ENCODE data around the gene OLA1. TPM values are rescaled to one million over a fixed set of nuclear protein-coding genes. Genes with fewer than 3 reads are reported as not detected.

The OLA1 gene
- total and polyA plus RNA-seq, 9 of the 15 experiments (the other 6 are each of a cell fraction or from before 2014, with no cell fraction given), result 208 to 353 (median 225) TPM

DNA sequence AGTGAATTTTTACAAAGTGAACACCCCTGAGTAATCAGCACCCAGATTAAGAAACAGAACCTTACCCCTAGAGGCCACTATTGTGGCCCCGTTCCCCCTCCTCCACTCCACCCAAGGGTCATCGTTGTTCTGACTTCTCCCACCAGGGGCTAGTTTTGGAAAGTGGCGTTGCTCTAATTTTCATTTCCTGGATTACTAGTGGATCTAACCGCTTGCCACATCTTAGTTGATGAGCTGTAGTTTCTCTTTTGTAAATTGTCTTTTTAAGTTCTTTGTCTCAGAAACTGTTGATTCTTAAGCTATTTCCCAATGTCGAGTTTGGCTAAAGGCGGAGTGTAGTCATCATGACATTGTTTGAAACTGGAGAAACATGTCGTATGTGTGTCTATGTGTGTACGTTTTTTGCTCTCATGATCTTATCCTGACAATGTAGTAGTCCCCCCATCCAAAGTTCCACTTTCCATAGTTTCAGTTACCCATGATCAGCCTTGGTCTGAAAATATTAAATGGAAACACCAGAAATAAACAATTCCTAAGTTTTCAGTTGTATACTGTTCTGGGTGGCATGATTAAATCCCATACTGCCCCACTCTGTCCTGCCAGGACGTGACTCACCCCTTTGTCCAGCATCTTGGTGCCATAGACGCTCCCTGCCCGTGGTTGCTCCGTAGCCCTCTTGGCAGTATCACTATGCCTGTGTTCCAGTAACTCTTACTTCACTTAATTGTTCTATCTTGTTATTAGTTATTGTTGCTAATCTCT, 212.2 kb downstream of the OLA1 start (continued):
- TF ChIP-seq LCOR (CRISPR knock-in tag; IDR thresholded peaks at IDR 0.05) (no peak), KAT8 (IDR thresholded peaks at IDR 0.05; ENCODE audit: low read depth) (no peak), ZNF57 (CRISPR knock-in tag; IDR thresholded peaks at IDR 0.05) (no peak), TFAM (CRISPR knock-in tag; conservative IDR thresholded peaks at IDR 0.05) (no peak), MTF1 (CRISPR knock-in tag; IDR thresholded peaks at IDR 0.05; ENCODE audit: borderline replicate concordance) (no peak), TEAD4 (IDR thresholded peaks at IDR 0.05; ENCODE audit: low read length) (0 out of 2 replicates have a peak, but pooled peaks have one; percentile 8), TEAD4 (CRISPR knock-in tag; IDR thresholded peaks at IDR 0.05; ENCODE audit: borderline replicate concordance) (no peak), FOXM1 (IDR thresholded peaks at IDR 0.05; ENCODE audit: low read depth) (no peak), FOXM1 (CRISPR knock-in tag; IDR thresholded peaks at IDR 0.05; ENCODE audit: low read depth) (no peak), CREBBP (IDR thresholded peaks at IDR 0.05; ENCODE audit: low read depth, low read length) (no peak), LARP7 (IDR thresholded peaks at IDR 0.05) (no peak), TAL1 (IDR thresholded peaks at IDR 0.05) (no peak), CBFA2T2 (conservative IDR thresholded peaks at IDR 0.05) (no peak), MAZ (CRISPR knock-in tag; conservative IDR thresholded peaks at IDR 0.05 in 1 of 2, IDR thresholded peaks at IDR 0.05 in 1 of 2) (0 out of 4 replicates have a peak, but pooled peaks of 1 of the 2 experiments have one; percentile 49), CC2D1A (IDR thresholded peaks at IDR 0.05) (peak; percentile 25; the same call in 1 of the 2 replicates), MTA1 (IDR thresholded peaks at IDR 0.05; ENCODE audit: borderline replicate concordance) (no peak), MAFF (IDR thresholded peaks at IDR 0.05; ENCODE audit: low read length) (no peak), SOX6 (IDR thresholded peaks at IDR 0.05) (no peak)
- TF ChIP-seq, protein P1, sequence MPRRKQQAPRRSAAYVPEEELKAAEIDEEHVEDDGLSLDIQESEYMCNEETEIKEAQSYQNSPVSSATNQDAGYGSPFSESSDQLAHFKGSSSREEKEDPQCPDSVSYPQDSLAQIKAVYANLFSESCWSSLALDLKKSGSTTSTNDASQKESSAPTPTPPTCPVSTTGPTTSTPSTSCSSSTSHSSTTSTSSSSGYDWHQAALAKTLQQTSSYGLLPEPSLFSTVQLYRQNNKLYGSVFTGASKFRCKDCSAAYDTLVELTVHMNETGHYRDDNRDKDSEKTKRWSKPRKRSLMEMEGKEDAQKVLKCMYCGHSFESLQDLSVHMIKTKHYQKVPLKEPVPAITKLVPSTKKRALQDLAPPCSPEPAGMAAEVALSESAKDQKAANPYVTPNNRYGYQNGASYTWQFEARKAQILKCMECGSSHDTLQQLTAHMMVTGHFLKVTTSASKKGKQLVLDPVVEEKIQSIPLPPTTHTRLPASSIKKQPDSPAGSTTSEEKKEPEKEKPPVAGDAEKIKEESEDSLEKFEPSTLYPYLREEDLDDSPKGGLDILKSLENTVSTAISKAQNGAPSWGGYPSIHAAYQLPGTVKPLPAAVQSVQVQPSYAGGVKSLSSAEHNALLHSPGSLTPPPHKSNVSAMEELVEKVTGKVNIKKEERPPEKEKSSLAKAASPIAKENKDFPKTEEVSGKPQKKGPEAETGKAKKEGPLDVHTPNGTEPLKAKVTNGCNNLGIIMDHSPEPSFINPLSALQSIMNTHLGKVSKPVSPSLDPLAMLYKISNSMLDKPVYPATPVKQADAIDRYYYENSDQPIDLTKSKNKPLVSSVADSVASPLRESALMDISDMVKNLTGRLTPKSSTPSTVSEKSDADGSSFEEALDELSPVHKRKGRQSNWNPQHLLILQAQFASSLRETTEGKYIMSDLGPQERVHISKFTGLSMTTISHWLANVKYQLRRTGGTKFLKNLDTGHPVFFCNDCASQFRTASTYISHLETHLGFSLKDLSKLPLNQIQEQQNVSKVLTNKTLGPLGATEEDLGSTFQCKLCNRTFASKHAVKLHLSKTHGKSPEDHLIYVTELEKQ (CRISPR knock-in tag; IDR thresholded peaks at IDR 0.05), result no peak
- TF ChIP-seq, protein P2, sequence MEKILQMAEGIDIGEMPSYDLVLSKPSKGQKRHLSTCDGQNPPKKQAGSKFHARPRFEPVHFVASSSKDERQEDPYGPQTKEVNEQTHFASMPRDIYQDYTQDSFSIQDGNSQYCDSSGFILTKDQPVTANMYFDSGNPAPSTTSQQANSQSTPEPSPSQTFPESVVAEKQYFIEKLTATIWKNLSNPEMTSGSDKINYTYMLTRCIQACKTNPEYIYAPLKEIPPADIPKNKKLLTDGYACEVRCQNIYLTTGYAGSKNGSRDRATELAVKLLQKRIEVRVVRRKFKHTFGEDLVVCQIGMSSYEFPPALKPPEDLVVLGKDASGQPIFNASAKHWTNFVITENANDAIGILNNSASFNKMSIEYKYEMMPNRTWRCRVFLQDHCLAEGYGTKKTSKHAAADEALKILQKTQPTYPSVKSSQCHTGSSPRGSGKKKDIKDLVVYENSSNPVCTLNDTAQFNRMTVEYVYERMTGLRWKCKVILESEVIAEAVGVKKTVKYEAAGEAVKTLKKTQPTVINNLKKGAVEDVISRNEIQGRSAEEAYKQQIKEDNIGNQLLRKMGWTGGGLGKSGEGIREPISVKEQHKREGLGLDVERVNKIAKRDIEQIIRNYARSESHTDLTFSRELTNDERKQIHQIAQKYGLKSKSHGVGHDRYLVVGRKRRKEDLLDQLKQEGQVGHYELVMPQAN (IDR thresholded peaks at IDR 0.05; ENCODE audit: borderline replicate concordance), result no peak
- TF ChIP-seq, protein P3, sequence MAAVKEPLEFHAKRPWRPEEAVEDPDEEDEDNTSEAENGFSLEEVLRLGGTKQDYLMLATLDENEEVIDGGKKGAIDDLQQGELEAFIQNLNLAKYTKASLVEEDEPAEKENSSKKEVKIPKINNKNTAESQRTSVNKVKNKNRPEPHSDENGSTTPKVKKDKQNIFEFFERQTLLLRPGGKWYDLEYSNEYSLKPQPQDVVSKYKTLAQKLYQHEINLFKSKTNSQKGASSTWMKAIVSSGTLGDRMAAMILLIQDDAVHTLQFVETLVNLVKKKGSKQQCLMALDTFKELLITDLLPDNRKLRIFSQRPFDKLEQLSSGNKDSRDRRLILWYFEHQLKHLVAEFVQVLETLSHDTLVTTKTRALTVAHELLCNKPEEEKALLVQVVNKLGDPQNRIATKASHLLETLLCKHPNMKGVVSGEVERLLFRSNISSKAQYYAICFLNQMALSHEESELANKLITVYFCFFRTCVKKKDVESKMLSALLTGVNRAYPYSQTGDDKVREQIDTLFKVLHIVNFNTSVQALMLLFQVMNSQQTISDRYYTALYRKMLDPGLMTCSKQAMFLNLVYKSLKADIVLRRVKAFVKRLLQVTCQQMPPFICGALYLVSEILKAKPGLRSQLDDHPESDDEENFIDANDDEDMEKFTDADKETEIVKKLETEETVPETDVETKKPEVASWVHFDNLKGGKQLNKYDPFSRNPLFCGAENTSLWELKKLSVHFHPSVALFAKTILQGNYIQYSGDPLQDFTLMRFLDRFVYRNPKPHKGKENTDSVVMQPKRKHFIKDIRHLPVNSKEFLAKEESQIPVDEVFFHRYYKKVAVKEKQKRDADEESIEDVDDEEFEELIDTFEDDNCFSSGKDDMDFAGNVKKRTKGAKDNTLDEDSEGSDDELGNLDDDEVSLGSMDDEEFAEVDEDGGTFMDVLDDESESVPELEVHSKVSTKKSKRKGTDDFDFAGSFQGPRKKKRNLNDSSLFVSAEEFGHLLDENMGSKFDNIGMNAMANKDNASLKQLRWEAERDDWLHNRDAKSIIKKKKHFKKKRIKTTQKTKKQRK (IDR thresholded peaks at IDR 0.05; ENCODE audit: borderline replicate concordance, low read depth, low read length), result no peak

Data from K562 (cell line).